Esophagus muscularis mucosa (tissue), 3 donors: ENCODE measurements around the gene PIBF1.

Experiments
- POLR2A ChIP-seq: fragments of 450-650 bp; IDR thresholded peaks from one replicate; pipeline ENCODE4 v1.6.1; 2017; ENCODE audit warnings: antibody characterized with exemption, moderate library complexity, mild to moderate bottlenecking, low read depth
- POLR2AphosphoS5 ChIP-seq, 2 donors: sonication (generic); formaldehyde crosslinking; IDR thresholded peaks; one replicate each; pipeline ENCODE4 v1.6.1; 2017; ENCODE audit warnings: antibody characterized with exemption in 2 of 2
- TF ChIP-seq, protein P1 (sequence below), 3 experiments: fragments of 200-600 bp in 2 of 3; fragments of 450-650 bp in 1 of 3; sonication (generic) in 2 of 3; IDR thresholded peaks; one replicate each; pipeline ENCODE4 v1.5.1; 2017 to 2019; ENCODE audit warnings: antibody characterized with exemption in 3 of 3, mild to moderate bottlenecking in 2 of 3, moderate library complexity in 1 of 3

- TF ChIP-seq, protein P1, sequence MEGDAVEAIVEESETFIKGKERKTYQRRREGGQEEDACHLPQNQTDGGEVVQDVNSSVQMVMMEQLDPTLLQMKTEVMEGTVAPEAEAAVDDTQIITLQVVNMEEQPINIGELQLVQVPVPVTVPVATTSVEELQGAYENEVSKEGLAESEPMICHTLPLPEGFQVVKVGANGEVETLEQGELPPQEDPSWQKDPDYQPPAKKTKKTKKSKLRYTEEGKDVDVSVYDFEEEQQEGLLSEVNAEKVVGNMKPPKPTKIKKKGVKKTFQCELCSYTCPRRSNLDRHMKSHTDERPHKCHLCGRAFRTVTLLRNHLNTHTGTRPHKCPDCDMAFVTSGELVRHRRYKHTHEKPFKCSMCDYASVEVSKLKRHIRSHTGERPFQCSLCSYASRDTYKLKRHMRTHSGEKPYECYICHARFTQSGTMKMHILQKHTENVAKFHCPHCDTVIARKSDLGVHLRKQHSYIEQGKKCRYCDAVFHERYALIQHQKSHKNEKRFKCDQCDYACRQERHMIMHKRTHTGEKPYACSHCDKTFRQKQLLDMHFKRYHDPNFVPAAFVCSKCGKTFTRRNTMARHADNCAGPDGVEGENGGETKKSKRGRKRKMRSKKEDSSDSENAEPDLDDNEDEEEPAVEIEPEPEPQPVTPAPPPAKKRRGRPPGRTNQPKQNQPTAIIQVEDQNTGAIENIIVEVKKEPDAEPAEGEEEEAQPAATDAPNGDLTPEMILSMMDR (IDR thresholded peaks at IDR 0.05): no peak
- TF ChIP-seq POLR2AphosphoS5 (IDR thresholded peaks at IDR 0.05) (no peak), POLR2A (no peak)
Observed at GRCh38 chr13:72804301-72804700, 22.4 kb downstream of the PIBF1 start.
